ENCODE measurements around the gene NUDT6.
"Not testable (repeated sequence)": the region's sequence is repeated elsewhere in the genome, so short reads cannot be mapped to it uniquely, and the experiment has no call there.

Gene NUDT6

GRCh38 chr4:122855353-122855890 is 67.0 kb downstream of the NUDT6 start:
- Histone ChIP-seq H3K4me3 (ENCODE audit: insufficient read depth in 1 of 2, low read depth in 1 of 2, low read length in 2 of 2) (peak overlapping the region in 1 of 2 experiments; percentile 71), H3K14ac (ENCODE audit: low read length in 2 of 2) (no peak overlapping the region), H2BK5ac (ENCODE audit: low read depth, low read length, poor library complexity, severe bottlenecking) (no peak overlapping the region), H2AFZ (ENCODE audit: low read depth, low read length) (no peak overlapping the region), H2BK15ac (ENCODE audit: low read depth, poor library complexity, severe bottlenecking) (no peak overlapping the region), H4K8ac (ENCODE audit: low read length) (no peak overlapping the region), H3K4ac (ENCODE audit: low read depth in 1 of 2, low read length in 2 of 2) (no peak overlapping the region), H2AK5ac (ENCODE audit: low read length, severe bottlenecking) (peak overlapping the region; percentile 49), H3K79me1 (replicated peaks; ENCODE audit: low read length, poor library complexity, severe bottlenecking) (no peaks in the 10 kb centered on the region), H4K91ac (ENCODE audit: low read length) (no peak overlapping the region), H2BK12ac (ENCODE audit: low read length in 2 of 2) (no peak overlapping the region), H2BK120ac (ENCODE audit: low read depth, low read length) (no peak overlapping the region), H3K4me1 (ENCODE audit: control insufficient read depth, insufficient read depth, low read depth, low read length) (peaks cover 7% of the 10 kb centered on the region), H3K9ac (ENCODE audit: low read length) (peak overlapping the region; percentile 78), H3K23ac (ENCODE audit: low read length in 2 of 2) (no peak overlapping the region), H3K18ac (ENCODE audit: low read depth in 1 of 2, low read length in 2 of 2) (peak overlapping the region in 1 of 2 experiments; percentile 45), H3K4me2 (ENCODE audit: low read length, poor library complexity, severe bottlenecking) (no peak overlapping the region), H3K27ac (ENCODE audit: low read length, poor library complexity, severe bottlenecking) (peak overlapping the region; percentile 100), H3K27me3 (ENCODE audit: control insufficient read depth in 1 of 2, insufficient read depth in 1 of 2, low read length in 2 of 2) (no peaks in the 10 kb centered on the region), H3K9me3 (ENCODE audit: control insufficient read depth, low read length) (no peaks in the 10 kb centered on the region), H3K36me3 (ENCODE audit: control insufficient read depth in 1 of 2, insufficient read depth in 2 of 2, low read depth in 1 of 2, low read length in 2 of 2) (peaks cover 0 to 2% of the 10 kb centered on the region in 2 experiments)
- no peak for DNase-seq
- 0% methylated on average over 1 of the region's 2 CpGs for WGBS

GRCh38 chr4:122854447-122855352 is 67.7 kb downstream of the NUDT6 start:
- Histone ChIP-seq H3K9me3 (ENCODE audit: control insufficient read depth, low read length) (no peaks in the 10 kb centered on the region), H3K79me1 (replicated peaks; ENCODE audit: low read length, poor library complexity, severe bottlenecking) (no peaks in the 10 kb centered on the region), H2BK15ac (ENCODE audit: low read depth, poor library complexity, severe bottlenecking) (no peak overlapping the region), H3K4me1 (ENCODE audit: control insufficient read depth, insufficient read depth, low read depth, low read length) (peaks cover 7% of the 10 kb centered on the region), H3K4ac (ENCODE audit: low read depth in 1 of 2, low read length in 2 of 2) (peak overlapping the region in 1 of 2 experiments; percentile 30), H3K4me3 (ENCODE audit: insufficient read depth in 1 of 2, low read depth in 1 of 2, low read length in 2 of 2) (peak overlapping the region in 1 of 2 experiments; percentile 71), H3K14ac (ENCODE audit: low read length in 2 of 2) (no peak overlapping the region), H3K18ac (ENCODE audit: low read depth in 1 of 2, low read length in 2 of 2) (peak overlapping the region; percentile 45 to 64), H2AK5ac (ENCODE audit: low read length, severe bottlenecking) (peak overlapping the region; percentile 47), H3K36me3 (ENCODE audit: control insufficient read depth in 1 of 2, insufficient read depth in 2 of 2, low read depth in 1 of 2, low read length in 2 of 2) (peaks cover 0 to 2% of the 10 kb centered on the region in 2 experiments), H3K27me3 (ENCODE audit: control insufficient read depth in 1 of 2, insufficient read depth in 1 of 2, low read length in 2 of 2) (no peaks in the 10 kb centered on the region), H3K27ac (ENCODE audit: low read length, poor library complexity, severe bottlenecking) (peak overlapping the region; percentile 100), H3K23ac (ENCODE audit: low read length in 2 of 2) (no peak overlapping the region), H2AFZ (ENCODE audit: low read depth, low read length) (no peak overlapping the region), H3K9ac (ENCODE audit: low read length) (peak overlapping the region; percentile 78), H2BK12ac (ENCODE audit: low read length in 2 of 2) (no peak overlapping the region), H2BK5ac (ENCODE audit: low read depth, low read length, poor library complexity, severe bottlenecking) (peak overlapping the region; percentile 99), H4K91ac (ENCODE audit: low read length) (no peak overlapping the region), H2BK120ac (ENCODE audit: low read depth, low read length) (no peak overlapping the region), H4K8ac (ENCODE audit: low read length) (no peak overlapping the region), H3K4me2 (ENCODE audit: low read length, poor library complexity, severe bottlenecking) (peak overlapping the region; percentile 88)
- DNase-seq: no peak
- 96% methylated on average over 8 of the region's 10 CpGs for WGBS

- peaks cover 5% of the 10 kb centered on the region for H3K79me1 ChIP-seq (replicated peaks; ENCODE audit: low read length, poor library complexity, severe bottlenecking)
- H3K18ac ChIP-seq (ENCODE audit: low read depth in 1 of 2, low read length in 2 of 2): no peak overlapping the region
- H2BK12ac ChIP-seq (ENCODE audit: low read length in 2 of 2): no peak overlapping the region
- H2AK5ac ChIP-seq (ENCODE audit: low read length, severe bottlenecking): no peak overlapping the region
- peaks cover 14% of the 10 kb centered on the region for H3K4me1 ChIP-seq (ENCODE audit: control insufficient read depth, insufficient read depth, low read depth, low read length)
- H2AFZ ChIP-seq (ENCODE audit: low read depth, low read length): no peak overlapping the region
- H3K9me3 ChIP-seq (ENCODE audit: control insufficient read depth, low read length): no peaks in the 10 kb centered on the region
- H3K4me3 ChIP-seq (ENCODE audit: insufficient read depth in 1 of 2, low read depth in 1 of 2, low read length in 2 of 2): no peak overlapping the region
- no peak overlapping the region for H3K14ac ChIP-seq (ENCODE audit: low read length in 2 of 2)
- H3K23ac ChIP-seq (ENCODE audit: low read length in 2 of 2): no peak overlapping the region
- H3K9ac ChIP-seq (ENCODE audit: low read length): no peak overlapping the region
- no peak for DNase-seq
- no peak overlapping the region for H2BK15ac ChIP-seq (ENCODE audit: low read depth, poor library complexity, severe bottlenecking)
- no peak overlapping the region for H3K27ac ChIP-seq (ENCODE audit: low read length, poor library complexity, severe bottlenecking)
- no peak overlapping the region for H4K8ac ChIP-seq (ENCODE audit: low read length)
- no peak overlapping the region for H3K4ac ChIP-seq (ENCODE audit: low read depth in 1 of 2, low read length in 2 of 2)
- no peak overlapping the region for H4K91ac ChIP-seq (ENCODE audit: low read length)
- no peak overlapping the region for H3K4me2 ChIP-seq (ENCODE audit: low read length, poor library complexity, severe bottlenecking)
- H2BK120ac ChIP-seq (ENCODE audit: low read depth, low read length): no peak overlapping the region
- H3K36me3 ChIP-seq (ENCODE audit: control insufficient read depth in 1 of 2, insufficient read depth in 2 of 2, low read depth in 1 of 2, low read length in 2 of 2): peaks cover 9 to 13% of the 10 kb centered on the region in 2 experiments
- H2BK5ac ChIP-seq (ENCODE audit: low read depth, low read length, poor library complexity, severe bottlenecking): no peak overlapping the region
- H3K27me3 ChIP-seq (ENCODE audit: control insufficient read depth in 1 of 2, insufficient read depth in 1 of 2, low read length in 2 of 2): no peaks in the 10 kb centered on the region
These were observed 70.8 kb downstream of the NUDT6 start for GRCh38 chr4:122851568-122851967.

GRCh38 chr4:122849789-122850188 is 72.6 kb downstream of the NUDT6 start:
- not testable (repeated sequence) for H3K79me1 ChIP-seq (replicated peaks; ENCODE audit: low read length, poor library complexity, severe bottlenecking); H4K8ac ChIP-seq (ENCODE audit: low read length); H2AFZ ChIP-seq (ENCODE audit: low read depth, low read length); H3K27me3 ChIP-seq (ENCODE audit: control insufficient read depth in 1 of 2, insufficient read depth in 1 of 2, low read length in 2 of 2); H4K91ac ChIP-seq (ENCODE audit: low read length); H2BK15ac ChIP-seq (ENCODE audit: low read depth, poor library complexity, severe bottlenecking); H3K4ac ChIP-seq (ENCODE audit: low read depth in 1 of 2, low read length in 2 of 2); H3K9me3 ChIP-seq (ENCODE audit: control insufficient read depth, low read length); H2AK5ac ChIP-seq (ENCODE audit: low read length, severe bottlenecking); H3K14ac ChIP-seq (ENCODE audit: low read length in 2 of 2); H3K27ac ChIP-seq (ENCODE audit: low read length, poor library complexity, severe bottlenecking); H3K4me2 ChIP-seq (ENCODE audit: low read length, poor library complexity, severe bottlenecking); H2BK12ac ChIP-seq (ENCODE audit: low read length in 2 of 2); DNase-seq; H3K18ac ChIP-seq (ENCODE audit: low read depth in 1 of 2, low read length in 2 of 2); H3K4me3 ChIP-seq (ENCODE audit: insufficient read depth in 1 of 2, low read depth in 1 of 2, low read length in 2 of 2); H2BK5ac ChIP-seq (ENCODE audit: low read depth, low read length, poor library complexity, severe bottlenecking); H3K23ac ChIP-seq (ENCODE audit: low read length in 2 of 2); H2BK120ac ChIP-seq (ENCODE audit: low read depth, low read length); H3K9ac ChIP-seq (ENCODE audit: low read length)
- WGBS: 100% methylated on average over 3 of the region's 3 CpGs
- peaks cover 9 to 13% of the 10 kb centered on the region in 2 experiments for H3K36me3 ChIP-seq (ENCODE audit: control insufficient read depth in 1 of 2, insufficient read depth in 2 of 2, low read depth in 1 of 2, low read length in 2 of 2)
- H3K4me1 ChIP-seq (ENCODE audit: control insufficient read depth, insufficient read depth, low read depth, low read length): peaks cover 10% of the 10 kb centered on the region
